ENCODE results near the gene FHOD3.

The FHOD3 gene

DNA sequence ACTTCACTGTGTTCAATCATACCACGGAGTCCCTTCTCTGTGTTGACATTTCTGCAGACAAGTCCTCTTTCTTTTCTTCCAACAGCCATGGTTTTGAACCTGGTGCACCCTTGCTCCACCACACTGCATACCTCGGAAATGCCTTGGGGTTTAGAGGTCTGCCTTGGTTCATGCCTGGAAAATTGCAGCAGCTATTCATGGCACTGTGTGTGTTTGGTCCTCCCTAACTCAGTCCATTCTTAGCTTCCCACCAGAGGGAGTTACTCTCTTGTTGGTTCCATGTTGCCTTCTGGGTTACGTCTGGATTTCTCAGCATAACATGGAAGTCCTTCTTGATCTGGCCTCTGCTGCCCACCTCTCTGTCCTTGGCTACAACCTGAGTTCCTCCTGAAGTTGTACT, 206.0 kb downstream of the FHOD3 start:
- TF ChIP-seq, protein P1, sequence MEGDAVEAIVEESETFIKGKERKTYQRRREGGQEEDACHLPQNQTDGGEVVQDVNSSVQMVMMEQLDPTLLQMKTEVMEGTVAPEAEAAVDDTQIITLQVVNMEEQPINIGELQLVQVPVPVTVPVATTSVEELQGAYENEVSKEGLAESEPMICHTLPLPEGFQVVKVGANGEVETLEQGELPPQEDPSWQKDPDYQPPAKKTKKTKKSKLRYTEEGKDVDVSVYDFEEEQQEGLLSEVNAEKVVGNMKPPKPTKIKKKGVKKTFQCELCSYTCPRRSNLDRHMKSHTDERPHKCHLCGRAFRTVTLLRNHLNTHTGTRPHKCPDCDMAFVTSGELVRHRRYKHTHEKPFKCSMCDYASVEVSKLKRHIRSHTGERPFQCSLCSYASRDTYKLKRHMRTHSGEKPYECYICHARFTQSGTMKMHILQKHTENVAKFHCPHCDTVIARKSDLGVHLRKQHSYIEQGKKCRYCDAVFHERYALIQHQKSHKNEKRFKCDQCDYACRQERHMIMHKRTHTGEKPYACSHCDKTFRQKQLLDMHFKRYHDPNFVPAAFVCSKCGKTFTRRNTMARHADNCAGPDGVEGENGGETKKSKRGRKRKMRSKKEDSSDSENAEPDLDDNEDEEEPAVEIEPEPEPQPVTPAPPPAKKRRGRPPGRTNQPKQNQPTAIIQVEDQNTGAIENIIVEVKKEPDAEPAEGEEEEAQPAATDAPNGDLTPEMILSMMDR (IDR thresholded peaks at IDR 0.05; ENCODE audit: low read depth, low read length) = no peak
- DNase-seq (ENCODE audit: extremely low read depth, low read depth) = no peak

DNA sequence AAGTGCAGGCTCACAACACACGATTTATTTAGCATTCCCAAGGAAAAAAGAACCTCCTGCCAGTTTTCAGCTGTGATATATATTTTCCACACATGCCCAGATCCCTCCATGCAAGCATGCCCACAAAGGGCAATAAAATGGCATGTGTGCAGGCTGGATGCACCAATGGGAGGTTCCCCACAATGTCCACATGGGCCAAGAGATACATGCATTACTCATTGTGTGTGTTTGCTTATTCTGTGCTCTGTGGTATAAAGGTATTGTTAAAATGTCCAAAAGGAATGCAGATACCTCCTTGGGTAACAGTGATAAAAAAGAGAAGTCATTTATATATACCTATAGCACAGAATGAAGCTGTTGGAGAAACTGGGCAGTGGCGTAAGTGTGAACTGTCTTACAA, 207.4 kb downstream of the FHOD3 start:
- TF ChIP-seq, protein P1 (IDR thresholded peaks at IDR 0.05; ENCODE audit: low read depth, low read length) = no peak

DNA sequence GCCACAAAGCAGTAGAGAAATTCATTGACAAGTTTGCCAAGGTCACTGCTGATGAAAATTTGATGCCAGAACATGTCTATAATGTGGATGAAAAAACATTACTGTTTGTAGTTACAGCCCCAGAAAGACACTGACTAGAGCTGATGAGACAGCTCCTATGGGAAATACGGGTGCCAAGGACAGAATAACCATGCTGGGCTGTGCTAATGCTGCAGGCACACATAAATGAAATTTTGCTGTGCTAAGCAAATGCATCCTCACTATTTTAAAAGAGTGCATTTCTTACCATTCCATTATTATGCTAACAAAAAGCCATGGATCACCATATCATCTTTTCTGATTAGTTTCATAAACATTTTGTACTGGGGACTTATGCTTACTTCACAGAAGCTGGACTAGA, 208.2 kb downstream of the FHOD3 start:
- no peak for DNase-seq (ENCODE audit: extremely low read depth, low read depth)
- TF ChIP-seq, protein P1 (IDR thresholded peaks at IDR 0.05; ENCODE audit: low read depth, low read length) = no peak

More for the DNA sequence above, 207.4 kb downstream of the FHOD3 start:
- DNase-seq (ENCODE audit: extremely low read depth, low read depth) = no peak

DNA sequence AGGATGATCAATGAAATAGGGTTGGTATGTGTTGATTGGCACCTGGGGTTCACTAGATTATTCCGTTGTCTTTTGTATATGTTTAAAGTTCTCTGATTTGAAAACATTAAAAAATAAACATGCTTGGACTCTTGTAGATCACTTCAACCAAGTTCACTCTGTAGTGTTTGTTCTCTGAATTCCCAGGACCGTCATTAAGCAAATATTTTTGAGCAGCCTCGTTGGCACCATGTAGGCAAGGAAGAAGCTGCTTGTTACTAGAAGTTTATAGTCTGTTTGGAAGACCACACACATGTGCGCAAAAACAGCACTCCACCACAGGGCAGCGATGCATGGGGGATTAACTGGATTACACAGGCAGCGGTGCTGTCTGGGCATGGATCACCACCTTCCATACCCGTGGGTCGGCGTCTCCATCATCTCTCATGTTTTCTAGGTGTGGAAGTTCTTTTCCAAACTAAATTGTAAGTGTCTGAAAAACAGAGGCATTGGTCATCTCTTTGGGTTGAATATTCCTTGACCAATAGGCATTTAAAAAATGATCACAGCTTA, 212.2 kb downstream of the FHOD3 start:
- no peak for DNase-seq (ENCODE audit: extremely low read depth, low read depth)
- TF ChIP-seq, protein P1 (IDR thresholded peaks at IDR 0.05; ENCODE audit: low read depth, low read length) = no peak

DNA sequence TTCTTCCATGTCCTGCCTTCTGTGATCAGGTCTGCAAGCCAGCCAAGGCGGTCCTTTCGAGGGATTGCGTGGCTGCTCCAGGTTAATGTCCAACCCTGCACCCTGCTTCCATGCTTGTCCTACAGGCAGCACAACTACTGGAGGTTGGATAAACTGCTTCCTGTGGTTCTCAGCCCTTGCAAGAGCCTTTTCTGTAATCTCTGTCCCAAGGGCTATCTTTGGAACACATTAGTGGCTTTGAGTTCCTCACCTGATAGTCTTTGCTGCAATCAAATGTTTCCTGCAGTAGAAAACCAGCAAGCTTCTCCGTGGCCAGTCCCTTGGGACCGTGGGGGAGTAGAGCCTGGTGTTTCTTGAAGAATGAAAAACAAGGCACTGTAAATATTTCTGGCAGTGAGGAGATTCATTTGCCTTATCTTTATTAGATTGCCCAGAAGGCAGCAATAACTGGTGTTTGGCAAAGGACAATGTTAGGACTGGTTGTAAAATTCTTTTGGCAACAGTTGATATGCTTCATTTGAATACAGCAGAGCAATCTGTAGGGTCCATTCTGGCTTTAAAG, 214.4 kb downstream of the FHOD3 start:
- no peak for DNase-seq (ENCODE audit: extremely low read depth, low read depth)

DNA sequence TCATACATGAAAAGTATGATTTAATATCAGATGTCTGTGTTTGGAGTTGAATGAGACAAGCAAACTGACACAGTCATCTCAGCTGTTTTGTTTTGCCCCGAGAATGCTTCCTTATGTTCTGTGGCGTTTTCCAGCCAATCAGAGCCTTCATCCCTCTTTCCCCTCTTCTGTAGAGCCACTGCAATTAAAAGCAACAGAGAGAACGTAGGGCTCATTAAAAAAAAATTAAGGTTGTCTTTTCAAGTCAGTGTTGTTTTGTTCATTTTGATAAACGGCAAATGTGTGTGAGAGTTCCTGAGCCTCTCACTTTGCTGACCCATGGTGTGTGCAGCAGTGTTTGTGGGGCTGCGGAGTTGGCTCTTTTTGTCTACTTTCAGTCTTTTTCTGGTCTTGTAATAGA, 216.0 kb downstream of the FHOD3 start:
- no peak for DNase-seq (ENCODE audit: extremely low read depth, low read depth)
- TF ChIP-seq, protein P1 (IDR thresholded peaks at IDR 0.05; ENCODE audit: low read depth, low read length) = no peak

More for the DNA sequence above, 214.4 kb downstream of the FHOD3 start:
- TF ChIP-seq, protein P1 (IDR thresholded peaks at IDR 0.05; ENCODE audit: low read depth, low read length) = no peak

DNA sequence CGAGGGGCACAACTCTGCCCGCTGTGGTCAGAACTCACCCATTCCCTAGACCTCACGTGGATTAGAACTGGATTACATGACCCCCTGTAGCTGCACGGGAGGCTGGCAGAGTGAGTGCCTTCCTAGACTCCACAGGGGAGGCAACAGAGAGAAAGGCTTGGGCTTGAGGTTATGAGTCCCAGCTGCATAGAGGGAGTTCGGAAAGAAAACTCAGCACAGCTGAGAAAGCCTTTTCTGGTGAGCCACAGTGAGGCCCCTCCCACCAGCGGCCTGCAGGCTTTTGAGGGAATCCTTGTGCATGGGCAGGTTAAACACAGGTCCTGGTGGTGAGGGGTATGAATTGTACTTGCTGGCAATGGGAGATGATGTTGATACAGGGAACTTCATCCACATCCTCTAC, 217.3 kb downstream of the FHOD3 start:
- TF ChIP-seq, protein P1 (IDR thresholded peaks at IDR 0.05; ENCODE audit: low read depth, low read length) = no peak
- DNase-seq (ENCODE audit: extremely low read depth, low read depth) = no peak

Data from AG09319 (cell line).